UCSD-AML1 (cell line): ENCODE results near the gene MED15.
"Not testable (repeated sequence)": the region's sequence is repeated elsewhere in the genome, so short reads cannot be mapped to it uniquely, and the experiment has no call there.

Source experiments
- DNase-seq: peaks from one replicate; lab custom pipeline; 2025; ENCODE audit not compliant: unreplicated experiment; lab: John Stamatoyannopoulos, UW

MED15 gene

DNA sequence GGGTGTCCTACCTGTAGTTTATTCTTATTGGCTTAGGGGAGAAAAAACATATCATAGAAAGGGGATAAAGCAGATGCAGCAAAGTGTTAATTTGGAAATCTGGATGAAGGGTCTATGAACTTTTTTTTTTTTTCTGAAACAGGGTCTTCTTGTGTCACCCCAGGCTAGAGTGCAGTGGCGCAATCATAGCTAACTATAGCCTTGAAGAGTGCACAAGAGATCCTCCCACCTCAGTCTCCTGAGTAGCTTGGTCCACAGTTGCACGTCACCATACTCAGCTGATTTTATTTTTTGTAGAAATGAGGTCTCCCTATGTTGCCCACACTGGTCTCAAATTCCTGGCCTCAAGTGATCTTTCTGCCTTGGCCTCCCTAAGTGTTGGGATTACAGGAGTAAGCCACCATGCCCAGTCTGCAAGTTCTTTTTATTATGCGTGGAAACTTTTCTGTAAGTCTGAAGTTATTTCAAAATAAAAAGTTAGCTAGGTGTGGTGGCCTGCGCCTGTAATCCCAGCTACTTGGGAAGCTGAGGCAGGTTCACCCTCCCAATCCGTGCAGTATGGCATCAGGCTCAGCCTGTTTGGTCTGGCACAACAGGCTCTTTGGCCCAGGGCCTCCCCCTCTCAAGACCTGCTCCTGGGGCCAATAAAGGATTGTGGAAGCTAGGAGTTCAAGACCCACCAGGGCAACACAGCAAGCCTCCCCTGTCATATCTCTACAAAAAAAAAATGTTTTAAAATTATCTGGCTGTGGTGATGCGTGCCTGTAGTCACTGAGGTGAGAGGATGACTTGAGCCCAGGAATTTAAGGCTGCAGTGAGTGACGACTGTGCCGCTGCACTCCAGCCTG lies 111.9 kb downstream of the MED15 start:
- no peak for DNase-seq

DNA sequence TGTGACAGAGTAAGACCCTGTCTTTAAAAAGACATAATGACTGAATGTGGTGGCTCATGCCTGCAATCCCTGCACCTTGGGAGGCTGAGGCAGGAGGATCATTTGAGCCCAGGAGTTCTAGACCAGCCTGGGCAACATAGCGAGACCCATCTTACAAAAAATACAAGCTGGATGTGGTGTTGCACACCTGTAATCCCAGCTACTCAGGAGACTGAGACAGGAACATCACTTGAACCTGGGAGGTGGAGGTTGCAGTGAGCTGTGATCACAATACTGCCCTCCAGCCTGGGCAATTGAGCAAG lies 112.4 kb downstream of the MED15 start:
- not testable (repeated sequence) for DNase-seq

DNA sequence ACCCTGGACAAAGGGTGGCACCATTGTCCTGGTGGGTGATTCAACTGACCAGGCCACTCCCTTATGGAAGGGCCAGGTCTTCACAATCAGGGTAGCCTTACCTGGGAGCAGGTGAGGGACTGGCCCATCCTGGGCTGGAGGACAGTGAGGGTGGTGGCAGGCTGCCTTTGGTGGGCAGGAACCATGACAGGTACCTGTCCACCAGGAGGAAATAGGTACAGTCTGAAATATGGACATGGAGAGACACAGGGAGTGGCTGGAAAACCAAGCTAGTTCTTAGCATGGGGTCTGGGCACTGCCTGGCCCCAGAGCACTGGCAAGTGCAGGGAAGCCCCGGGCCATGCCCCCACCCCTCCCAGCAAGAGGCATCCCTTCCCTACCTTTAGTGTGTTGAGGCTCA lies 113.8 kb downstream of the MED15 start:
- no peak for DNase-seq

DNA sequence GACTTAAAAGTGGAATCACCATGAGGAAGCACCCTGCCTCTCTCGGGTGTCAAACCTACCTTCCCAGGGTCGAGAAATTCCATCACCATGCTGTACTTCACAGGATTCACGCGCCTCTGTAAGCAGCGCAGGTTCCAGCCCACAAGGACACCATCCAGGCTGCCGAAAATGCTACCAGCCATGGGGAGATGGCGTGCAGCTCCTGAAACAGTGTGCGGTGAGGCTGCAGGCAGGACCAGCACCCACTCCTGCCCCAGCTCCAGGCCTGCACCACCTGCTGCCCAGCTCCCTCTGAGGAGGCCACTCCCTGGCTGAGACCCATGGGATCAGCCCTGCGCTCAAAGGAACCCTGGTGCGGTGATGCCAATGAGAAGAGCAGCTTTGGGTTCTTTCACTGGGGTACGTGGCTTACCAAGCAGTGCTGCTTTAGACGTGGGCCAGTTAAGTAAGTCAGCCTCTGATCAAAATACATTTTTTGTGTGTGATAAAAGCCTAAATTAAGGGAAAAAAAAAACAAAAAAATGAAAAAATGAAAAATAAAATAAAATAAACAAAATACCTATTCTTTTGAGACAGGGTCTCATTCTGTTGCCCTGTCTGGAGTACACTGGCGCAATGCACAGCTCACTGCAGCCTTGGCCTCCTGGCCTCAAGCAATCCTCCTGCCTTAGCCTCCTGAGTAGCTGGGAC lies 115.4 kb downstream of the MED15 start:
- no peak for DNase-seq

DNA sequence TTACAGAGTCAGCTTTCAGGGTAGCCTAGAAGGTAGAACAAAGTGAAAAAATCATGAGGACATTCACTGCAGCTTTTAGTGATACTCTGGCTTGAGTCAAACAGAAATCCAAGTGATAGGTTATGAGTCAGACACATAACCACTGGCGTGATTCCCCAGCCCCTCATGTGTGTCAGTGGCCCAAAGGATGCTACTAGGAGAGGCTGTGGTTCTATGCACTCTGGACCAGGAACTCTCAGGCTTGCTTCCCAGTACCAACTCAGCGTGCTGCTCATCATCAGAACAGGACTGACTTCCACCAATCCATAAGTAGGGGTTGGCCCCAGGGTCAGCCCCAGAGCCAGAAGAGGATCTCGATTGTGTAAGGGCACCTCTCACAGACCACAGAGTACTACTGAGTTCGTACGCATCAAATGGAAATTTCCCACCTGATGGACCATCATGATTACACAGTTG lies 116.8 kb downstream of the MED15 start:
- no peak for DNase-seq

DNA sequence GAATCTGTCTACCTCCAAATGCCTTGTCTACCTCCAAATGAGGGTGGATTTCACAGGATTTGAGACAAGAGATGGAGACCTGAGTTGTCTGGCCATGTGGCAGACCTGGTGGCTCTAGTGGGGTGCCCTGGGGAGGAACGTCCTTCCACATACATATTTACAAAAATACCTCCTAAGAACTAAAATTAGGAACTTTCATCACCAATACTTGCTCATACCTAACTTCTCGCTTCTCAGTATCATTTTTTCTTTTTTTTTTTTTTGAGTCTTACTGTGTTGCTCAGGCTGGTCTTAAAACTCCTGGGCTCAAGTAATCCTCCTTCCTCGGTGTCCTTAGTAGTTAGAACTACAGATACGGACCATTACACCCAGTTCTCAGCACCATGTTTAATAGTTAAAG lies 117.9 kb downstream of the MED15 start:
- no peak for DNase-seq

DNA sequence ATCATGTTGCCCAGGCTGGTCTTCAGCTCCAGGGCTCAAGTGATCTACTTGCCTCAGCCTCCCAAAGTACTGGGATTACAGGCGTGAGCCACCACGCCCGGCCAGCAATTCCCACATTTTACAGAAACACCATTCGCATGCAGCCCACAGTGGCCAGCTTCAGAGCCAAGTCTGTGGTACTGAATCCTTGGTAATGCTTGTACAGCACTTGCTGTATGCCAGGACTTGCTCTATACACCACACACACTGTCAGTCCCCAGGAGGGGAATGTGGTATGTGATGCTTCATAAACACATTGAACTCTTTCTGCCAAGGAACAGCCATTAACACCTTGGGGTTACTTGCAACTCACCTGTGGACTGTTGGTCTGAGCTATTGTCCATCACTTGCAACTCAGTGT lies 119.4 kb downstream of the MED15 start:
- no peak for DNase-seq

DNA sequence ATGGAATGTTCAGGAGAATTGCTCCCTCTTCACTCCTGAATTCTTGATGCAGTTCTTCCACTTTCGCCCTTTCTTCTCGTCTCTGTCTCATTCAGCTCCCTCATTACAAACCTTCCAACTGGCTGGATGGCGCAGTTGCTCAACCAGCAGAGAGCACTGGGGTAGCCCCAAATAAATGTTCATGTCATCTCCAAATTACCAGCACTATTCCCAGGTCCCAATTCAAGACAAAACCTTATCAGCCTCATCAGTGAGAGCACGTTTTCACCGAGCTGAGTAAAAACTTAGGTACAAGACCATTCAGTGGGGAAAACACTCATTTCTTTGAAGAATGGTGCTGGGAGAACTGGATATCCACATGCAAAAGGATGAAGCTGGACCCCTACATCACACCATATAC lies 120.0 kb downstream of the MED15 start:
- DNase-seq = no peak

DNA sequence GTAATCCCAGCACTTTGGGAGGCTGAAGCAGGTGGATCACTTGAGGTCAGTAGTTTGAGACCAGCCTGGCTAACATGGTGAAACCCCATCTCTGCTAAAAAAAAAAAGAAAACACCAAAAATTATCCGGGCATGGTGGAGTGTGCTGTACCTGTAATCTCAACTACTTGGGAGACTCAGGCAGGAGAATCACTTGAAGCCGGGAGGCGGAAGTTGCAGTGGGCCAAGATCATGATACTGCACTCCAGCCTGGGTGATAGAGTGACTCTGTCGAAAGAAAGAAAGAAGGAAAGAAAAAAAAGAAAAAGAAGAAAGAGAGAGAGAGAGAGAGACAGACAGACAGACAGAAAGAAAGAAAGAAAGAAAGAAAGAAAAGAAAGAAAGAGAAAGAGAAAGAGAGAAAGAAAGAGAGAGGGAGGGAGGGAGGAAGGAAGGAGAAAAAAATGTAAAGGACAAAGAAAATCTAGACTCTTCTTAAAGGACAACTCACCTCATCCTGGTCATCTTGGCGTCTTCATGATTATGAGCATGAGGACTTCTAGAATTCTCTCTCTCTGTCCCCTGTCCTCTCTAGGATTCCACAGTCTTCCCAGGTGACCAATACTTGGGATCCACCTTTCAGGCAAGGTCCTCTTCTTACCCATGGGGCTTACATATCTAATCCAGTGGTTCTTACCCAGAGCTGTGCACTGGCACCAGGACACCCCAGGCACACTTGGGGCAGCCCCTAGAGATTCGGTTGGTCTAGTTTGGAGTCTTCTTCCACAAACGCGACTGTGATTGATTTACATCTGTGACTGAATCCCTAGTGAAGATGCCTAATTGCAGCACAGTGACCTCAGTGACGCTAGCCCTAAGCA lies 120.9 kb downstream of the MED15 start:
- DNase-seq = no peak

DNA sequence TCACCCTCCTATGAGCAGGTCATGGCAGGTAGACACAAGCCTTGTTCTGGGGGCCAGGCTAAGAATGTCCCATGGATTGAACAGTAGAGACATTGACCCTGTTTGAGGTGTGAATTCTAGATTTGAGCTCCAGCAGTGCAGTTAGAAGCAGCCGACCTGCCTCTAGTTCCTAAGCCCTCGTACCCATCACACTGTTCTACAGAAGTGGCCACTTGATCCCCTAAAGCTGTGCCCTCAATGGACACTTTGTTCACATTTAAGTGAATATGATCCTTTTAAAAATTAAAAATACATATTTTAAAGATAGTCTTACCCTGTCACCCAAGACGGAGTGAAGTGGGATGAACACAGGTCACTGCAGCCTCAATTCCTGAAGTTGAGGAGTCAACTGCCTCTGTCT lies 122.0 kb downstream of the MED15 start:
- no peak for DNase-seq

DNA sequence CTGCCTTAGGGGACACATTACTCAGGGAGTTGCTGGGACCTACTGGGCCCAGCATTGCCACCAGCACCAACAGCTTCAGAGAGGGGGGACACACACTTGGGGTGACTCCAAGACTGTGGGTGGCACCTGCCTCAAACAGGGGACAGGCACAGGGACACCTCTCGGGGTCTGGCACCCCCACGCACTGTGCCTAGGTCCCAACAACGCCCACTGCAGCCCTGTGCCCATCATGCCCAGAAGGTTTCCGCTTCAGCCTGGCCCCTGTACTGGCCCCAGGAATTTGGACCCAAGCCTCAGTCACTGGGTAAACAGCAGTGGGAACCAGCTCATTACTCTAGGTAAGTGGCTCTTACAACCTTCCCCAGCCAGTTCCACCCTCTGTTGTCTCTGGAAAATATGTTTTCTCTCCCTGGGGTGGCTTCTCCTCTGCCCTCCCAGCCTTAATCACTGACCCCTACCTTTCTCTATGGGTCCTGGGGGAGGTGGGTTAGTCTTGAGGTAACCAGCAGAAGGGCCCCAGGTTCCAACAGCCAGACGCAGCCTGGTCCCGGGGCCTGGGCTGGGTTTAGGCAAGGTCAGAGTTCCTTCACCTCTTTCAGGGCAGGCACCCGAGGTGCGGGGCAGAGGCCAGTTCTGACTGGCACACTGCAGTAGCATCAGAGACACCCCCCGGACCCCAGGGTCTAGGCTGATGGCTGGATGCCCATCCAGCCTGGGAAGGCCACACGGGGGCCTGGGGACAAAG lies 123.6 kb downstream of the MED15 start:
- DNase-seq = no peak

DNA sequence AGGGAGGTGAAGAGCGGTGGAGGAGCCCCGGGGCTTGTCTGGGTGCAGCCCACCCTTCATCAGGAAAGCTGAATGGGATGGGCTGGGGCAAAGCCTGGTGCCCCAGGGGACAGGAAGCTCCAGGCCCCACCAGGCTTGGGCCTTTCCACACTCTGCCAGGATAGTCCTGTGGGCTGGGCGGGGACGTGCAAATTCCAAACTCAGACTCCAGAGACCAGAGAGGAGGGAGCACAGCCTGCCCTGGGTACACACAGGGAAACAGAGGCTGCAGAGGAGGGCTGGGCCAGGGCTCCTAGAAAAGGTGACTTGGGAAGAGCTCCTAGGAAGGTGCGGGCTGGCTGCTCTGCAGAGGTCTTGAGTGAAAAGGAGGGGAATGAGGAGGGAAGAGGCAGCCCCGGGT lies 124.7 kb downstream of the MED15 start:
- DNase-seq = no peak

DNA sequence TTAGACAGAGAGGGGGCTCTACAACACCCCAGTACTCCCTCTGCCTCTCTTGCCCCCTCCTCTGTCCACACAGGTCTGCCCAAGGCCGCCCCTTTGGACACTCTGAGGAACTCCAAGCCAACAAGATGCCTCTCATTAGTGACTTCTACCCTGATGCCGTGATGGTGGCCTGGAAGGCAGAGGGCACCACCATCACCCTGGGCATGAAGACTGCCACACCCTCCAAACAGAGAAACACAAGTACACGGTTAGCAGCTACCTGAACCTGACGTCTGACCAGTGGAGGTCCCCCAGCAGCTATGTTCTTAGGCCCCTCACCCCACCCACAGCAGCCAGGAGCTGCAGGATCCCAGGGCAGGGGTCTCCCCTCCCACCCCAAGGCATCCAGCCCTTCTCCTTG lies 125.1 kb downstream of the MED15 start:
- no peak for DNase-seq

DNA sequence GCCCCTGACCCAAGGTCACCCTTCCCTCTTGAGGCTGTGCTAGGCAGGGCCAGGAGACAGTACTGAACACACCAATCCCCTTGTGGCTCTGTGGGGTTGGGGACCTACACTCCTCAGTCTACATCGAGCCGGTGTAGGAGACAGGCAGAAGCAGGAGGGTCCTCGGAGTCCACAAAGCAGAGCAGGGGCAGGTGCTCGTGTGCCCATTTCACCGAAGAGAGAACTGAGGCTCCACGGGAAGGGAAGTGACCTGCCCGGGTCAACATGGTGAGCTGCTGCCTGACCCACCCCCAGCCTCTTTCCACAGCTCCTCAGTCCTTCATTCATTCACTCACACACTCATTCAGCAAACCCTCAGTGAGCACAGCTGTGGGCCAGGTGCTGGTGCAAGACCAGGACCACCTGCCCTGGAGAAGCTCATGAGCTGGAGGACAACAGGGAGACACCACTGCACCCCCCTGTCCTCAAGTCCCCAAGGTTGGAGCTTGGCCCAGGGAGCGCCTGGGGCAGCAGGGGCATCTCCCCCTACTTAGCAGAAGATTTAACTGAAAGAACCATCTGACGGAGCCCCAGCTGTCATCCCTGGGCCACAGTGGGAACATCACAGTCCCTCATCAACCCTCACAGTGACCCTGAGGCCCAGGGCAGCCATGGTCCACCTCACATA lies 127.3 kb downstream of the MED15 start:
- no peak for DNase-seq

DNA sequence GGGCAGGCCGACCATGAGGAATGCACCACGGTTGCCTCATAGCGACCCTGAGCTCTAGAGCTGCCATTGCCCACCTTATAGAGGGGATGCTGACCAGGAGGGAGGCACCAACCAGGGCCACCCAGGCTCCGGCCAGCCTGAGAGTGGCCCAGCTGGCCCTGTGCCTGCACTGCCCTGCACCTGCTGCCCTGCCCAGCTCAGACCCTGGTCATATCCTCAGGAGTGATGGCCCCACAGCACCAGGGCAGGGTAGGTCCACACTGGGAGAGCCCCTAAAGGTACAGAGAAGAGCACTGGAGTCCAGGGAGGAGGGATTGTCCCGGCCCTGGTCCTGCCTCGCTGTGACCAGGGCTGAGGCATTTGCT lies 127.8 kb downstream of the MED15 start:
- no peak for DNase-seq

DNA sequence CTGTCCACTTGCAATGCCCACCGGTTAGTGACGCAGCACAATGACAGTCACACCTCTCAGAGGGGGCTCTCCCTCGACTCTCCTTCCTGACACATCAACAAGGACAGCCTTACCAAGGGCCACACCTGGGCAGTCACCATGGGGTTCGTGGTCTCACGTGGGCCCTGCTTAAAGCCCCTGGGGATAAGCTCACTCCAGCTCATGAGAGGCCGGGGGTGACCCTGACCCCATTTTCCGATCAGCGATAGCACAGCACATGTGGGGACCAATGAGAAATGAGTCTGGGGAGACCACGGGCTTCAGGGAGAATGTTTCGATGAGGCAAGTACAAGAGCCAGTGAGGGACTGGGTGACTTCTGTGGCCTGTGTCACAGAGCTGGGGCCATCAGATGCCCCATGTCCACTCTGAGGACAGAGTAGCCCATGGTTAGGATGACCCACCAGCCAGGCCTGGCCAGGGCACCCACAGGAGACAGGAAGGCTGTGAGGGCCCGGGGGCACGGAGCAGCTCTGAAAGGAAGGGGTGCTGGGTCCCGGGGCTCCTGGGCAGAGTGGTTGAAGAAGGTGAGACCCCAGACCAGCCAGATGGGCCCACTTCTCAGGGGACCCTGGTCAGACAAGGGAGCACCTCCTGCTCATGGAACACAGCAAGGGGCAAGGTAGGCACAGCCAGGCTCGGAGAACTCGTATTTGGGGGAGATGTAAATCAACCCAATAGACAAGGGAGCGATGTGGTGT lies 128.8 kb downstream of the MED15 start:
- DNase-seq = no peak

DNA sequence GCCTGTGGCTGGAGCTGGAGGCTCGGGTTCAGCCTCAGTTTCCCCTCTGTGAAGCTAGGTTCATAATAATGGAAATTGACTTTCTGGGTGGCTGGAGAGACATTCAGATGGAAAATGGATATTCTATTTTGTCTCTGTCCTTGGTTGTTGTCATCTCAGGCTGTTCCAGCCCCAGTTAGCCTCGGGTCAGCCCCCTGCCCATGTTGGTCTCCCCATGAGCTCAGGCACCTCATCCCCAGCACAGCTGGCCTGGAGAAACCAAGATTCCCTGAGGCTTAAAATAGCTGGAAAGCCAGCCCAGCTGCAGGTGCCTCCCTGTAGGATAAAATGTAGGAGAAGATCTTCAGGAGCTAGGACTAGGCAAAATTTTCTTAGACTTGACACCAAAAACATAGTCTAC lies 129.5 kb downstream of the MED15 start:
- DNase-seq = no peak
